HepG2 (cell line): ENCODE measurements around the gene ACSF3. TPM values are rescaled to one million over a fixed set of nuclear protein-coding genes. Genes with fewer than 3 reads are reported as not detected.
A peak's percentile ranks its signal among the peaks of the same experiment; 100 is the strongest.

ENCODE experiments used
- AGO2 ChIP-seq: fragments of 200-400 bp; formaldehyde crosslinking; optimal IDR thresholded peaks from 2 replicates; pipeline ENCODE3; 2017; ENCODE audit warnings: mild to moderate bottlenecking, low read depth, low read length, moderate library complexity
- AKAP8 ChIP-seq: sonication (generic); formaldehyde crosslinking; IDR thresholded peaks from 2 replicates; pipeline ENCODE4 v1.5.1; 2020; ENCODE audit warnings: mild to moderate bottlenecking, missing genetic modification reagents
- MAFG ChIP-seq: sonication (generic); formaldehyde crosslinking; IDR thresholded peaks from 2 replicates; pipeline ENCODE4 v1.5.1; 2020; ENCODE audit warnings: mild to moderate bottlenecking, missing genetic modification reagents
- MTA1 ChIP-seq: sonication (generic); formaldehyde crosslinking; IDR thresholded peaks from 2 replicates; pipeline ENCODE4 v1.4.0; 2020; ENCODE audit warnings: missing genetic modification reagents, mild to moderate bottlenecking, borderline replicate concordance
- NFYC ChIP-seq: IDR thresholded peaks from 2 replicates; pipeline ENCODE4 v1.6.1; 2016; ENCODE audit warnings: missing genetic modification reagents, missing compliant biosample characterization
- PITX1 ChIP-seq: sonication (generic); formaldehyde crosslinking; IDR thresholded peaks from 2 replicates; pipeline ENCODE4 v1.5.1; 2020; ENCODE audit warnings: mild to moderate bottlenecking, missing genetic modification reagents
- SNAPC2 ChIP-seq: sonication (generic); formaldehyde crosslinking; IDR thresholded peaks from 2 replicates; pipeline ENCODE4 v1.8.1; 2022; ENCODE audit warnings: mild to moderate bottlenecking, missing genetic modification reagents
- SUZ12 ChIP-seq: fragments of 150-350 bp; IDR thresholded peaks from 2 replicates; pipeline ENCODE4 v1.6.1; 2014; ENCODE audit warnings: low read depth, low read length
- YY1 ChIP-seq: IDR thresholded peaks from 2 replicates; pipeline ENCODE4 v1.6.1; 2011; ENCODE audit warnings: low read length, low read depth, moderate library complexity, mild to moderate bottlenecking; ENCODE audit not compliant: insufficient read depth, insufficient replicate concordance
- ZNF10 ChIP-seq: sonication (generic); formaldehyde crosslinking; IDR thresholded peaks from 2 replicates; pipeline ENCODE4 v1.4.0; 2020; ENCODE audit warnings: mild to moderate bottlenecking, low read depth, missing genetic modification reagents, borderline replicate concordance
- ZNF501 ChIP-seq: sonication (generic); formaldehyde crosslinking; IDR thresholded peaks from 2 replicates; pipeline ENCODE4 v1.5.1; 2020; ENCODE audit warnings: mild to moderate bottlenecking, moderate library complexity, missing genetic modification reagents
- ZNF543 ChIP-seq: sonication (generic); formaldehyde crosslinking; IDR thresholded peaks from 2 replicates; pipeline ENCODE4 v1.4.0; 2020; ENCODE audit warnings: mild to moderate bottlenecking, missing genetic modification reagents
- ZNF619 ChIP-seq: sonication (generic); formaldehyde crosslinking; IDR thresholded peaks from 2 replicates; pipeline ENCODE4 v1.4.0; 2020; ENCODE audit warnings: mild to moderate bottlenecking, missing genetic modification reagents
- ZNF674 ChIP-seq: sonication (generic); formaldehyde crosslinking; IDR thresholded peaks from 2 replicates; pipeline ENCODE4 v1.5.0; 2020; ENCODE audit warnings: low read depth, mild to moderate bottlenecking, missing genetic modification reagents
- ZNF773 ChIP-seq: sonication (generic); formaldehyde crosslinking; IDR thresholded peaks from 2 replicates; pipeline ENCODE4 v1.4.0; 2020; ENCODE audit warnings: missing genetic modification reagents, borderline replicate concordance
- polyA plus RNA-seq, 8 experiments: library from polyadenylated mRNA; depleted of rRNA in 3 of 8; stranded (reverse) in 7 of 8; unstranded in 1 of 8; fragments of >200 nt; fragmentation: Illumina TruSeq in 4 of 8; extraction: Trizol in 4 of 8; gene quantifications; 2 replicates each; pipeline versions ENCODE4 v1.2.1 to v1.2.3, GENCODE V29; 2011 to 2016; ENCODE audit warnings: low read depth in 4 of 8, missing spikeins in 1 of 8, mixed read lengths in 1 of 8; ENCODE audit not compliant: insufficient read depth in 1 of 8
- total RNA-seq, 5 experiments: library from RNA; depleted of rRNA; stranded (reverse); fragments of >200 nt; fragmentation: Illumina TruSeq; extraction: Trizol; gene quantifications; 2 replicates each; pipeline ENCODE4 v1.2.3, GENCODE V29; 2016; ENCODE audit warnings: low read depth in 1 of 5
- TF ChIP-seq, protein P1 (sequence below): sonication (generic); formaldehyde crosslinking; IDR thresholded peaks from 2 replicates; pipeline ENCODE4 v1.4.0; 2020; ENCODE audit warnings: missing genetic modification reagents, borderline replicate concordance
- TF ChIP-seq, protein P2 (sequence below): sonication (generic); formaldehyde crosslinking; IDR thresholded peaks from 2 replicates; pipeline ENCODE4 v1.5.0; 2020; ENCODE audit warnings: mild to moderate bottlenecking, missing genetic modification reagents, borderline replicate concordance
- TF ChIP-seq, protein P3 (sequence below): sonication (generic); formaldehyde crosslinking; IDR thresholded peaks from 2 replicates; pipeline ENCODE4 v1.5.1; 2020; ENCODE audit warnings: mild to moderate bottlenecking, missing genetic modification reagents, borderline replicate concordance

Gene ACSF3
- total and polyA plus RNA-seq, 2 of the 13 experiments (the other 11 are each of a cell fraction or from before 2014, with no cell fraction given), result 14.9 to 30.6 TPM

DNA sequence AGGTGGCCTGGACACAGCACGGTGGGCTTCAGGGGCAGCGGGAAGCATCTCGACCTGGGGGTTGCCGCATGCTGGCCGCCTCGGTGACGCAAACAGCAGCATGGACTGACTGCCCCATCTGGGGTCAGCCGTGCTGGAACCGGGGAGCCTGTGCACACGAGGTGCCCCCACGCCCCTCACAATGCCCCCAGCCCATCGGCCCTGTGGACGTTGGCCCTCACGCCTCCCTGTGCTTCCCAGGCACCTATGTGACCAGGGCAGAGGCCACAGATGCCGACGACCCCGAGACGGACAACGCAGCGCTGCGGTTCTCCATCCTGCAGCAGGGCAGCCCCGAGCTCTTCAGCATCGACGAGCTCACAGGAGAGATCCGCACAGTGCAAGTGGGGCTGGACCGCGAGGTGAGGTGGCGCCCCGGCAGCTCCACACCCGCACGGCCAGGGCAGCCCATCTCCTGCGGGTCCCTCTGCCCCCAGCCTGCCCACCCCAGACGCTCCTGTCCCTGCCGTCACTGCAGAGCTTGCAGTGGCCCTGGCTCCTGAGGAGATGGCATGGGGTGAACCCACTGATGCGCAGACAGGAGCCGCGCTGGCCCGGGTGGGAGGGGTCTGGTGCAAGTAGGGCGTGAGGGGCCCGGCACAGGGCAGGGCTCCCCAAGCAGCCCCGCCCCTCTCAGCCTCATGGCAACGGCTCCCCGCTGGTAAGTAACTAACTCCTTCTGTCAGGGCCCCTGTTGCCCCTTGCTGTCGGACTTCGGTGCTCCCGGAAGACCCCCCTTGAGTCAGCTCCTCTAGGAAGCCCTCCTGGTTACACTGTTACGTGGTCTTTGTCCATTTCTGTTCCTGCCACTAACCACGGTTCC, 91.5 kb downstream of the ACSF3 start (continued):
- no peak for TF ChIP-seq YY1
- TF ChIP-seq SUZ12, result no peak
- TF ChIP-seq ZNF674 (CRISPR knock-in tag), result no peak
- TF ChIP-seq MTA1 (CRISPR knock-in tag), result peak; percentile 8; the same call in 1 of the 2 replicates
- TF ChIP-seq, protein P1, sequence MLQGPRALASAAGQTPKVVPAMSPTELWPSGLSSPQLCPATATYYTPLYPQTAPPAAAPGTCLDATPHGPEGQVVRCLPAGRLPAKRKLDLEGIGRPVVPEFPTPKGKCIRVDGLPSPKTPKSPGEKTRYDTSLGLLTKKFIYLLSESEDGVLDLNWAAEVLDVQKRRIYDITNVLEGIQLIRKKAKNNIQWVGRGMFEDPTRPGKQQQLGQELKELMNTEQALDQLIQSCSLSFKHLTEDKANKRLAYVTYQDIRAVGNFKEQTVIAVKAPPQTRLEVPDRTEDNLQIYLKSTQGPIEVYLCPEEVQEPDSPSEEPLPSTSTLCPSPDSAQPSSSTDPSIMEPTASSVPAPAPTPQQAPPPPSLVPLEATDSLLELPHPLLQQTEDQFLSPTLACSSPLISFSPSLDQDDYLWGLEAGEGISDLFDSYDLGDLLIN (CRISPR knock-in tag), result 0 out of 2 replicates have a peak, but pooled peaks have one; percentile 40
- no peak for TF ChIP-seq ZNF773 (CRISPR knock-in tag)
- TF ChIP-seq ZNF543 (CRISPR knock-in tag), result peak; percentile 40; the same call in 1 of the 2 replicates
- TF ChIP-seq NFYC (CRISPR knock-in tag), result no peak
- TF ChIP-seq AGO2, result peak; percentile 51
- no peak for TF ChIP-seq SNAPC2
- TF ChIP-seq, protein P2, sequence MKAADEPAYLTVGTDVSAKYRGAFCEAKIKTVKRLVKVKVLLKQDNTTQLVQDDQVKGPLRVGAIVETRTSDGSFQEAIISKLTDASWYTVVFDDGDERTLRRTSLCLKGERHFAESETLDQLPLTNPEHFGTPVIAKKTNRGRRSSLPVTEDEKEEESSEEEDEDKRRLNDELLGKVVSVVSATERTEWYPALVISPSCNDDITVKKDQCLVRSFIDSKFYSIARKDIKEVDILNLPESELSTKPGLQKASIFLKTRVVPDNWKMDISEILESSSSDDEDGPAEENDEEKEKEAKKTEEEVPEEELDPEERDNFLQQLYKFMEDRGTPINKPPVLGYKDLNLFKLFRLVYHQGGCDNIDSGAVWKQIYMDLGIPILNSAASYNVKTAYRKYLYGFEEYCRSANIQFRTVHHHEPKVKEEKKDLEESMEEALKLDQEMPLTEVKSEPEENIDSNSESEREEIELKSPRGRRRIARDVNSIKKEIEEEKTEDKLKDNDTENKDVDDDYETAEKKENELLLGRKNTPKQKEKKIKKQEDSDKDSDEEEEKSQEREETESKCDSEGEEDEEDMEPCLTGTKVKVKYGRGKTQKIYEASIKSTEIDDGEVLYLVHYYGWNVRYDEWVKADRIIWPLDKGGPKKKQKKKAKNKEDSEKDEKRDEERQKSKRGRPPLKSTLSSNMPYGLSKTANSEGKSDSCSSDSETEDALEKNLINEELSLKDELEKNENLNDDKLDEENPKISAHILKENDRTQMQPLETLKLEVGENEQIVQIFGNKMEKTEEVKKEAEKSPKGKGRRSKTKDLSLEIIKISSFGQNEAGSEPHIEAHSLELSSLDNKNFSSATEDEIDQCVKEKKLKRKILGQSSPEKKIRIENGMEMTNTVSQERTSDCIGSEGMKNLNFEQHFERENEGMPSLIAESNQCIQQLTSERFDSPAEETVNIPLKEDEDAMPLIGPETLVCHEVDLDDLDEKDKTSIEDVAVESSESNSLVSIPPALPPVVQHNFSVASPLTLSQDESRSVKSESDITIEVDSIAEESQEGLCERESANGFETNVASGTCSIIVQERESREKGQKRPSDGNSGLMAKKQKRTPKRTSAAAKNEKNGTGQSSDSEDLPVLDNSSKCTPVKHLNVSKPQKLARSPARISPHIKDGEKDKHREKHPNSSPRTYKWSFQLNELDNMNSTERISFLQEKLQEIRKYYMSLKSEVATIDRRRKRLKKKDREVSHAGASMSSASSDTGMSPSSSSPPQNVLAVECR (CRISPR knock-in tag), result 0 out of 2 replicates have a peak, but pooled peaks have one; percentile 6
- TF ChIP-seq MAFG (CRISPR knock-in tag), result 0 out of 2 replicates have a peak, but pooled peaks have one; percentile 3
- no peak for TF ChIP-seq ZNF10 (CRISPR knock-in tag)
- TF ChIP-seq ZNF619 (CRISPR knock-in tag), result no peak
- TF ChIP-seq, protein P3, sequence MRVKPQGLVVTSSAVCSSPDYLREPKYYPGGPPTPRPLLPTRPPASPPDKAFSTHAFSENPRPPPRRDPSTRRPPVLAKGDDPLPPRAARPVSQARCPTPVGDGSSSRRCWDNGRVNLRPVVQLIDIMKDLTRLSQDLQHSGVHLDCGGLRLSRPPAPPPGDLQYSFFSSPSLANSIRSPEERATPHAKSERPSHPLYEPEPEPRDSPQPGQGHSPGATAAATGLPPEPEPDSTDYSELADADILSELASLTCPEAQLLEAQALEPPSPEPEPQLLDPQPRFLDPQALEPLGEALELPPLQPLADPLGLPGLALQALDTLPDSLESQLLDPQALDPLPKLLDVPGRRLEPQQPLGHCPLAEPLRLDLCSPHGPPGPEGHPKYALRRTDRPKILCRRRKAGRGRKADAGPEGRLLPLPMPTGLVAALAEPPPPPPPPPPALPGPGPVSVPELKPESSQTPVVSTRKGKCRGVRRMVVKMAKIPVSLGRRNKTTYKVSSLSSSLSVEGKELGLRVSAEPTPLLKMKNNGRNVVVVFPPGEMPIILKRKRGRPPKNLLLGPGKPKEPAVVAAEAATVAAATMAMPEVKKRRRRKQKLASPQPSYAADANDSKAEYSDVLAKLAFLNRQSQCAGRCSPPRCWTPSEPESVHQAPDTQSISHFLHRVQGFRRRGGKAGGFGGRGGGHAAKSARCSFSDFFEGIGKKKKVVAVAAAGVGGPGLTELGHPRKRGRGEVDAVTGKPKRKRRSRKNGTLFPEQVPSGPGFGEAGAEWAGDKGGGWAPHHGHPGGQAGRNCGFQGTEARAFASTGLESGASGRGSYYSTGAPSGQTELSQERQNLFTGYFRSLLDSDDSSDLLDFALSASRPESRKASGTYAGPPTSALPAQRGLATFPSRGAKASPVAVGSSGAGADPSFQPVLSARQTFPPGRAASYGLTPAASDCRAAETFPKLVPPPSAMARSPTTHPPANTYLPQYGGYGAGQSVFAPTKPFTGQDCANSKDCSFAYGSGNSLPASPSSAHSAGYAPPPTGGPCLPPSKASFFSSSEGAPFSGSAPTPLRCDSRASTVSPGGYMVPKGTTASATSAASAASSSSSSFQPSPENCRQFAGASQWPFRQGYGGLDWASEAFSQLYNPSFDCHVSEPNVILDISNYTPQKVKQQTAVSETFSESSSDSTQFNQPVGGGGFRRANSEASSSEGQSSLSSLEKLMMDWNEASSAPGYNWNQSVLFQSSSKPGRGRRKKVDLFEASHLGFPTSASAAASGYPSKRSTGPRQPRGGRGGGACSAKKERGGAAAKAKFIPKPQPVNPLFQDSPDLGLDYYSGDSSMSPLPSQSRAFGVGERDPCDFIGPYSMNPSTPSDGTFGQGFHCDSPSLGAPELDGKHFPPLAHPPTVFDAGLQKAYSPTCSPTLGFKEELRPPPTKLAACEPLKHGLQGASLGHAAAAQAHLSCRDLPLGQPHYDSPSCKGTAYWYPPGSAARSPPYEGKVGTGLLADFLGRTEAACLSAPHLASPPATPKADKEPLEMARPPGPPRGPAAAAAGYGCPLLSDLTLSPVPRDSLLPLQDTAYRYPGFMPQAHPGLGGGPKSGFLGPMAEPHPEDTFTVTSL, result no peak
- TF ChIP-seq ZNF501 (CRISPR knock-in tag), result no peak
- TF ChIP-seq AKAP8, result peak; percentile 97
- TF ChIP-seq PITX1 (CRISPR knock-in tag), result peak; percentile 32; the same call in 1 of the 2 replicates
